Activated T-cell treated with anti-CD3 and anti-CD28 coated beads for 24 hours (primary cell): ENCODE data around the gene FBXO3.
"Not testable (repeated sequence)": the region's sequence is repeated elsewhere in the genome, so short reads cannot be mapped to it uniquely, and the experiment has no call there.

Source experiments
- DNase-seq: peaks from one replicate; pipeline ENCODE4 v3.0.0-alpha.2; 2020; ENCODE audit warnings: low read depth

Gene FBXO3

GRCh38 chr11:33773987-33774735, at the start of gene FBXO3:
Gene FBXO3 (minus strand): TSS chr11:33774520. CDS start chr11:33774497, 23 bp downstream.
- peak; percentile 74 for DNase-seq

GRCh38 chr11:33822981-33823380, 48.7 kb upstream of the FBXO3 start:
- DNase-seq = not testable (repeated sequence)

GRCh38 chr11:33819278-33820035, 45.1 kb upstream of the FBXO3 start:
- DNase-seq = no peak

GRCh38 chr11:33808228-33808828, 34.0 kb upstream of the FBXO3 start:
- peak; percentile 82 for DNase-seq

GRCh38 chr11:33804471-33804870, 30.2 kb upstream of the FBXO3 start:
- DNase-seq = no peak

GRCh38 chr11:33802194-33802950, 28.1 kb upstream of the FBXO3 start:
- DNase-seq = peak; percentile 20

- no peak for DNase-seq
Observed at GRCh38 chr11:33801821-33802193, 27.5 kb upstream of the FBXO3 start.

- DNase-seq = no peak
Observed at GRCh38 chr11:33797879-33798278, 23.6 kb upstream of the FBXO3 start.

GRCh38 chr11:33790040-33790439, 15.7 kb upstream of the FBXO3 start:
- no peak for DNase-seq

GRCh38 chr11:33788095-33788494, 13.8 kb upstream of the FBXO3 start:
- DNase-seq = not testable (repeated sequence)

GRCh38 chr11:33787076-33787475, 12.8 kb upstream of the FBXO3 start:
- DNase-seq = no peak

GRCh38 chr11:33785609-33786008, 11.3 kb upstream of the FBXO3 start:
- no peak for DNase-seq

- DNase-seq = no peak
Observed at GRCh38 chr11:33779849-33780528, 5.7 kb upstream of the FBXO3 start.

GRCh38 chr11:33778675-33779074, 4.4 kb upstream of the FBXO3 start:
- DNase-seq = no peak

- DNase-seq = no peak
Observed at GRCh38 chr11:33777906-33778305, 3.6 kb upstream of the FBXO3 start.

GRCh38 chr11:33775832-33776470, 1.6 kb upstream of the FBXO3 start:
- DNase-seq = no peak

- DNase-seq = no peak
Observed at GRCh38 chr11:33775467-33775807, 1.1 kb upstream of the FBXO3 start.

- no peak for DNase-seq
Observed at GRCh38 chr11:33774736-33775466, 581 bp upstream of the FBXO3 start.

GRCh38 chr11:33773404-33773986, 825 bp downstream of the FBXO3 start:
- no peak for DNase-seq

- no peak for DNase-seq
Observed at GRCh38 chr11:33772870-33773269, 1.4 kb downstream of the FBXO3 start.
